Coronary artery (tissue), 2 donors: Measurements from ENCODE around the gene INPP5A.

Experiments used
- DNase-seq: peaks from one replicate; pipeline ENCODE4 v3.0.0-alpha.2; 2017; ENCODE audit warnings: low spot score
- H3K27ac ChIP-seq, 2 donors: fragments of 200-600 bp; sonication (generic); one replicate each; pipeline ENCODE4 v1.5.1; 2016 to 2019
- H3K4me3 ChIP-seq: fragments of 200-600 bp; sonication (generic); 2 replicates; pipeline ENCODE4 v1.5.1; 2016; ENCODE audit warnings: mild to moderate bottlenecking, moderate library complexity
- CTCF ChIP-seq: fragments of 200-600 bp; sonication (generic); IDR thresholded peaks from one replicate; pipeline ENCODE4 v1.5.1; 2019; ENCODE audit warnings: antibody characterized with exemption

INPP5A gene

DNA sequence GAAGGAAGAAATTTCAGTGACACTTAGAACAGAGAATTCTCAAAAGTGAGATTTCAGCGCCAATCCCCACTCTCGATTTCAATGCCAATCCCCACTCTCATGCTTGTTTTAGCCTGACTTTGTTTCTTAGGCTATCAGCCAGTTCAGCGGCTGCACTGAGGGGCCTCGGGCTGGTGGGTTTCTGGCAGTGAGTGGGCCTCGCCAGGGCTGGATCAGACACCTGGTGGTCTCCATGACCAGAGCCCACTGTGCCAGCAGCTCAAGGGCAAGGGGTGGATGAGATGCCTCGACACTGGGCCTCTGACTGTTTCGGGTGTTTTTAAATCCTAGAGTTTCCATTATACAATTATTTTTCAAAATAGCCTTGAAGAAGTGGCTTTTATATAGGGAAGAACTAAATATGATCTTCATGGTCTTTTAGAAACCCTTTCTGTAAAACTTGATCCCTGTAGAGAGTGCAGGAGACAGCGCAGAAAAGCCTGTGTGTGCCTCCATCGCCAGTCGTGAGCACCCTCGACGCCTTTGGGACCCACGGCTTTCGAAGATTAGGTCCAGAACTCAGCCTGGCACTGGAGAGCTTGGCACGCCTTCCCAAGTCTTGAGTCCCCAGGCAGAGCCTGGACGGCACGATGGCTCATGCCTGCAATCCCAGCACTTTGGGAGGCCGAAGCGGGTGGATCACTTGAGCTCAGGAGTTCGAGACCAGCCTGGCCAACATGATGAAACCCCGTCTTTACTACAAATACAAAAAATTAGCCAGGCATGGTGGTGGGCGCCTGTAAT, 76.2 kb downstream of the INPP5A start:
- no peak overlapping the region for H3K27ac ChIP-seq
- peak; percentile 64 for DNase-seq
- H3K4me3 ChIP-seq: no peak overlapping the region
- TF ChIP-seq CTCF: no peak

GRCh38 chr10:132614431-132615340, 77.1 kb downstream of the INPP5A start:
- Histone ChIP-seq H3K4me3 (no peak overlapping the region), H3K27ac (no peak overlapping the region)
- peak; percentile 56 for DNase-seq
- no peak for TF ChIP-seq CTCF

DNA sequence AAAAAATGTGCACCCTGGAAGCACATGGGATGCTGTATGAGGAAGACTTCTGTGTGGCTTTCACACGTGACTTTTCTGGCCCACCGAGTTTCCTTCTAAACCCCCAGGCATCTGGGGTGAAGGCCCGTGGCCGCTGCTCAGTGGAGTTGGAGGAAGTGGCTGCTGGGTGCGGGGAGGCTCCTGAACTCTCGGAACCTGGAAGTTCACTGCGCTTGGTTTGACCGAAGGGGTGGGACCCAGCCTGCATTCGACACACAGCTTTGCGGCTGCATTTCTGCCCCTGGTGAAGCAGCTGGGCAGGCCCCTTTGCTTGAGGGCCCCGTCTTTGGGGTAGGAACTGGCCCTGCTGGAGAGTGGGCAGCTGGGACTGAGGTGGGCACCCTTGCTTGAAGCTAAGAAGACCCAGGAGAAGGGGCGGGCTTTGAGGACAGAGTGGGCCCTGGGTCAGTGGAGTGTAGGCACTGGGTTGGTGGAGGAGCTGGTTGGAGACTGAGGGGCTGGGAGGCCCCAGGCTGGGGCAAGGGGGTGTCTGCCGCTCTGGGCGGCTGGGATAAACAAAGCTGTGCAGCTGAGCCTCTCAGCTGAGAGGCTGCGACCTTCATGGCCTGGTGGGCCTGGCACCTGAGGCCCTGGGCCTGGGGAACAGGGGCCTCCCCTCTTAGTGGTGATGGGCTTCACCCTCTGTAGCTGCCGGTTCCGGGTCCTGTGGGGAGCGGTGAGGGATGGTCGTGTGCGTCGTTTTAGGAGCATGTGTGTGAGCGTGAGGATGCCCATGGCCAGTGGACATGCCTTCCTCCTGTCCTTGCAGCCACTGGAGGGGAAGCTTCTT, 78.0 kb downstream of the INPP5A start:
- no peak overlapping the region for H3K4me3 ChIP-seq
- no peak for TF ChIP-seq CTCF
- no peak overlapping the region for H3K27ac ChIP-seq
- DNase-seq: peak; percentile 52

- TF ChIP-seq CTCF: no peak
- no peak for DNase-seq
Measured at GRCh38 chr10:132616170-132616995, 78.8 kb downstream of the INPP5A start.

GRCh38 chr10:132616996-132617736, 79.6 kb downstream of the INPP5A start:
- no peak for TF ChIP-seq CTCF
- Histone ChIP-seq H3K4me3 (no peak overlapping the region), H3K27ac (no peak overlapping the region)
- DNase-seq: peak; percentile 45

More at GRCh38 chr10:132616170-132616995, 78.8 kb downstream of the INPP5A start:
- Histone ChIP-seq H3K4me3 (no peak overlapping the region), H3K27ac (no peak overlapping the region)
